Gastroesophageal sphincter (tissue), 4 donors: ENCODE results near the gene ATM. TPM values are rescaled to one million over a fixed set of nuclear protein-coding genes. Genes with fewer than 3 reads are reported as not detected.

Experiments used
- ATAC-seq: fragments of 150-250 bp; one replicate; pipeline ENCODE4 v1.9.1; 2016; ENCODE audit warnings: mild to moderate bottlenecking, moderate library complexity
- H3K27ac ChIP-seq, 4 donors: fragments of 200-600 bp; sonication (generic) in 3 of 4; 1 replicate in 3 of 4; 2 replicates in 1 of 4; pipeline ENCODE4 v1.5.1; 2016 to 2019
- H3K27me3 ChIP-seq: fragments of 200-600 bp; sonication (generic); one replicate; pipeline ENCODE4 v1.5.1; 2019
- H3K36me3 ChIP-seq, 2 donors: fragments of 200-600 bp; sonication (generic); one replicate each; pipeline ENCODE4 v1.5.1; 2019; ENCODE audit warnings: control low read depth in 1 of 2
- H3K4me1 ChIP-seq, 3 donors: fragments of 200-600 bp; sonication (generic); 1 replicate in 2 of 3; 2 replicates in 1 of 3; pipeline ENCODE4 v1.5.1; 2016 to 2019; ENCODE audit warnings: control low read depth in 2 of 3
- H3K4me3 ChIP-seq, 2 donors: fragments of 200-600 bp; sonication (generic); one replicate each; pipeline ENCODE4 v1.5.1; 2019; ENCODE audit warnings: mild to moderate bottlenecking in 1 of 2, moderate library complexity in 1 of 2
- H3K9me3 ChIP-seq, 3 donors: fragments of 200-600 bp; sonication (generic); one replicate each; pipeline ENCODE4 v1.5.1; 2017 to 2019; ENCODE audit warnings: control low read depth in 2 of 3
- EP300 ChIP-seq: sonication (generic); formaldehyde crosslinking; IDR thresholded peaks from one replicate; pipeline ENCODE4 v1.6.1; 2017; ENCODE audit warnings: antibody characterized with exemption, mild to moderate bottlenecking
- POLR2A ChIP-seq, 2 donors: fragments of 450-650 bp; IDR thresholded peaks; one replicate each; pipeline ENCODE4 v1.6.1; 2017; ENCODE audit warnings: antibody characterized with exemption in 2 of 2, mild to moderate bottlenecking in 2 of 2, moderate library complexity in 1 of 2
- POLR2AphosphoS5 ChIP-seq: sonication (generic); formaldehyde crosslinking; IDR thresholded peaks from one replicate; pipeline ENCODE4 v1.6.1; 2017; ENCODE audit warnings: antibody characterized with exemption
- WGBS, 2 donors: methylation state at CpG; one replicate each; pipeline ENCODE4 v1.1.5; 2018; ENCODE audit warnings: low coverage in 1 of 2; 5-methylcytosine and 5-hydroxymethylcytosine counted together
- total RNA-seq, 4 donors: library from RNA; depleted of rRNA; stranded (reverse); fragments of >200 nt; gene quantifications; one replicate each; pipeline ENCODE4 v1.1.0, GENCODE V29; 2016
- TF ChIP-seq, protein P1 (sequence below), 4 experiments: fragments of 200-600 bp in 2 of 4; fragments of 450-650 bp in 2 of 4; sonication (generic) in 1 of 4; IDR thresholded peaks; one replicate each; pipeline ENCODE4 v1.5.1; 2017 to 2019; ENCODE audit warnings: antibody characterized with exemption in 4 of 4, mild to moderate bottlenecking in 2 of 4, moderate library complexity in 2 of 4

The ATM gene
- total RNA-seq, 4 donors from 2014 or later: 36.3 to 88.6 (median 50.2) TPM

DNA sequence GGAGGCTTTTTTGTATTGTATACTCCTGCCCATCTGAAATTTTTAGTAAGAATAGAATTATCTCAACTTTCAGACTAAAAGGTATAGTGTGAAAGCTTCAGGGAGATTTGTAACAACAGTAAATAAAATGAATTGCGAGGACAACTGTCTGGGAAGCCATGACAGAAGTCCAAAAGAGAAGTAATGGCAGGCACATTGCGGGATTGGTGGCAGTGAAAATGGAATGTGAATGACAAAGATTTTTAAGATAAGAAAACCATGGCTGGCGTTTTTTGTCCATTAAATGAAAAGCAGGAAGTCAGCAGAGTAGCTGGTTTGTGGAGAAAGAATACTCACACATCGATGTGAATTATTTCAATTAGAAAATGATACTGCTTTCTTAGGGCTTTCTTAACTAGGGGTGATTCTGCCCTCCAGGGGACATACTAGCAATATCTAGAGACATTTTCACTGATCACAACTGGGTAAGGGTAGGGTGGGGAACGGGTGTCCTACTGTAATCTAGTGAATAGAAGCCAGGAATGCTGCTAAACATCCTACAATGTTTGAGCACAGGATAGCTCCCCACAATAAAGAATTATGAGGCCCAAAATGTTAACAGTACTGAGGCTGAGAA lies 2.0 kb upstream of the ATM start:
- no peaks in the 10 kb centered on the region for H3K36me3 ChIP-seq
- no peak for ATAC-seq
- WGBS, 2 donors: 39 to 42% methylated on average over 5 of the region's 5 CpGs
- H3K4me1 ChIP-seq: peaks cover 9 to 65% (median 15%) of the 10 kb centered on the region in 3 donors
- H3K9me3 ChIP-seq: no peaks in the 10 kb centered on the region
- H3K27me3 ChIP-seq: no peaks in the 10 kb centered on the region
- H3K4me3 ChIP-seq: peak overlapping the region; percentile 59 to 82
- peak overlapping the region in 2 of 4 donors; percentile 84 to 95 for H3K27ac ChIP-seq
- no peak for TF ChIP-seq POLR2A (IDR thresholded peaks at IDR 0.05)
- no peak for TF ChIP-seq POLR2AphosphoS5
- TF ChIP-seq, protein P1, sequence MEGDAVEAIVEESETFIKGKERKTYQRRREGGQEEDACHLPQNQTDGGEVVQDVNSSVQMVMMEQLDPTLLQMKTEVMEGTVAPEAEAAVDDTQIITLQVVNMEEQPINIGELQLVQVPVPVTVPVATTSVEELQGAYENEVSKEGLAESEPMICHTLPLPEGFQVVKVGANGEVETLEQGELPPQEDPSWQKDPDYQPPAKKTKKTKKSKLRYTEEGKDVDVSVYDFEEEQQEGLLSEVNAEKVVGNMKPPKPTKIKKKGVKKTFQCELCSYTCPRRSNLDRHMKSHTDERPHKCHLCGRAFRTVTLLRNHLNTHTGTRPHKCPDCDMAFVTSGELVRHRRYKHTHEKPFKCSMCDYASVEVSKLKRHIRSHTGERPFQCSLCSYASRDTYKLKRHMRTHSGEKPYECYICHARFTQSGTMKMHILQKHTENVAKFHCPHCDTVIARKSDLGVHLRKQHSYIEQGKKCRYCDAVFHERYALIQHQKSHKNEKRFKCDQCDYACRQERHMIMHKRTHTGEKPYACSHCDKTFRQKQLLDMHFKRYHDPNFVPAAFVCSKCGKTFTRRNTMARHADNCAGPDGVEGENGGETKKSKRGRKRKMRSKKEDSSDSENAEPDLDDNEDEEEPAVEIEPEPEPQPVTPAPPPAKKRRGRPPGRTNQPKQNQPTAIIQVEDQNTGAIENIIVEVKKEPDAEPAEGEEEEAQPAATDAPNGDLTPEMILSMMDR (IDR thresholded peaks at IDR 0.05): no peak
- no peak for TF ChIP-seq EP300

DNA sequence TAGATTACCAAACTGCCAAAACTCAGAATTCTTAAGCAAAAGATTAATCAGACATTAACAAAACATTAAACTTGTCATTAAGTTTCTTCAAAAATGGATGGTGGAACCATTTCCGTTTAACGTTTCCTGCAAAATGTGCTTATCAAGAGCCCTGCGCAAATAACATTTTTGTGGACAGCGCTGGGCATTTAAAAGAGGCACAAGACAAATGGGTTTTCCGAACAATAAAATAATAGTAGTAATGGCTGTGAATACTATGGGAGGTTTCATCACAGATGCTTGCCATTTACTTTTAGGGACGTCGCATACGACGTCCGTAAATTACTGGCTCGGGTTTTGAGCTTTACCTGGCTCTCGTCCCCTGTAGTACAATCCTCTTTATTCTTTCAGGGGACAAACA lies 1.5 kb upstream of the ATM start:
- no peaks in the 10 kb centered on the region for H3K36me3 ChIP-seq
- no peaks in the 10 kb centered on the region for H3K27me3 ChIP-seq
- no peaks in the 10 kb centered on the region for H3K9me3 ChIP-seq
- TF ChIP-seq, protein P1 (IDR thresholded peaks at IDR 0.05): no peak
- peak overlapping the region; percentile 79 to 98 (median 90) for H3K27ac ChIP-seq
- ATAC-seq: no peak
- peaks cover 9 to 69% (median 15%) of the 10 kb centered on the region in 3 donors for H3K4me1 ChIP-seq
- peak overlapping the region; percentile 59 to 82 for H3K4me3 ChIP-seq
- WGBS, 2 donors: 1 to 3% methylated on average over 12 of the region's 12 CpGs

DNA sequence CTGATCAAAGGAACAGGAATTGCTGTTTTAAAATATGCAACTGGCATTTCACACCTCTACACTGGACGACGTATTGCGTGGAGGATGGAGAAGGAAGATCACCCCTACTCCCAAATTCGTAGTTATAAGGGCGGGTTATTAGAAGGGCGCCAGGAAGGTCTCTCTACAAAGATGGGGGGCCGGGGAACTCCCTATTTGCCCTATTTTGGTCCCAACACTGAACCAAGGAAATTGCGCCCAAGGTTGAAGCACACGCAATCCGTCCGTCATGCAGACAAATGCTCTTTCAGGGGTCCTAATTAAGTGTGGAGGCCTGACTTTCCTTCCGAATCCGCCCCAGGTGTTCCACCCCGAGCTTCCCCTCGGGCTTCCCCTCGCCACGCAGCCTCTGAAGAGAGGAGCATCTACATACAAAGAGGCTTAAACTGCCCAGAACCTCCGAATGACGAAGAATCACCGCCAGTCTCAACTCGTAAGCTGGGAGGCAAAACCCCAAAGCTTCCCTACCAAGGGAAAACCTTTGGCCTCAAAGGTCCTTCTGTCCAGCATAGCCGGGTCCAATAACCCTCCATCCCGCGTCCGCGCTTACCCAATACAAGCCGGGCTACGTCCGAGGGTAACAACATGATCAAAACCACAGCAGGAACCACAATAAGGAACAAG lies 825 bp upstream of the ATM start:
- peaks cover 0 to 3% of the 10 kb centered on the region in 2 donors for H3K36me3 ChIP-seq
- no peaks in the 10 kb centered on the region for H3K27me3 ChIP-seq
- peaks cover 9 to 75% (median 15%) of the 10 kb centered on the region in 3 donors for H3K4me1 ChIP-seq
- 0 to 1% methylated on average over 13 to 19 of the region's 29 CpGs for WGBS, 2 donors
- H3K27ac ChIP-seq: peak overlapping the region; percentile 79 to 98 (median 90)
- TF ChIP-seq, protein P1 (IDR thresholded peaks at IDR 0.05): no peak
- ATAC-seq: no peak
- H3K4me3 ChIP-seq: peak overlapping the region; percentile 59 to 82
- no peaks in the 10 kb centered on the region for H3K9me3 ChIP-seq

DNA sequence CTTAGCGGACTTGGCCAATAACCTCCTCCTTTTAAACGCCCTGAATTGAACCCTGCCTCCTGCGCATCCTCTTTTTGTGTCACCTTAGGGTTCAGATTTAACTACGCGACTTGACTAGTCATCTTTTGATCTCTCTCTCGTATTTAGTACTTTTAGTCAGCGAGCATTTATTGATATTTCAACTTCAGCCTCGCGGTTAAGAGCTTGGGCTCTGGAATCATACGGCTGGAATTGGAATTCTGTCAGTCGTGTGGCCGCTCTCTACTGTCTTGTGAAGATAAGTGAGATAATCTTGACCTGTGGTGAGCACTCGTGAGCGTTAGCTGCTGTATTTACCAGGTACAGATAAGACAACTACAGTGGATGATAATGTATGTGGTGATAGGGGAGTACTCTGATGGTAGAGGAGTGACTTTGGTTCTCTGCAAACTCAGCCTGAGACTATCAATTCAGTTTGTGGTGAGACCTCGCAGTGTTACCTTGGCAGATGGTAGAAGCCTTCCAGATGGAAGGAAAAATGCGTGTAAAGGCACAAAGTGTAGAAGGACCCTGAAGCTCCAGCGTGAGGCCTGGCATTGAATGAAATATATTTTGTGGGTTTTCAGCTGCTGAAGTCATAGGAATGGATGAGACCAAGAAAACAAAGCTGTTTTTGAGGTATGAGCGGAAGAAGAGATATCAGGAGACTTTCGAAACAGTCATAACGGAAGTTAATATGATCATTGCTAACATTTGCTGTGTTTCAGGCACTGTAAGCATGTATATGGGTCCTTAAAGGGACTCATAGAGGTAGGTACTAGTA lies 682 bp downstream of the ATM start:
- Histone ChIP-seq H3K4me1 (peaks cover 9 to 68% (median 15%) of the 10 kb centered on the region in 3 donors), H3K9me3 (no peaks in the 10 kb centered on the region), H3K4me3 (peak overlapping the region; percentile 45 to 82), H3K27me3 (no peaks in the 10 kb centered on the region), H3K36me3 (peaks cover 0 to 13% of the 10 kb centered on the region in 2 donors), H3K27ac (peak overlapping the region; percentile 44 to 98 (median 90))
- no peak for TF ChIP-seq EP300
- TF ChIP-seq, protein P1 (IDR thresholded peaks at IDR 0.05): no peak
- no peak for ATAC-seq
- 6 to 9% methylated on average over 16 to 20 of the region's 20 CpGs for WGBS, 2 donors
